ENCODE measurements around the gene BCAR3. TPM values are rescaled to one million over a fixed set of nuclear protein-coding genes. Genes with fewer than 3 reads are reported as not detected.

BCAR3 gene
- total RNA-seq, 1 donor from 2014 or later = 74.8 TPM

DNA sequence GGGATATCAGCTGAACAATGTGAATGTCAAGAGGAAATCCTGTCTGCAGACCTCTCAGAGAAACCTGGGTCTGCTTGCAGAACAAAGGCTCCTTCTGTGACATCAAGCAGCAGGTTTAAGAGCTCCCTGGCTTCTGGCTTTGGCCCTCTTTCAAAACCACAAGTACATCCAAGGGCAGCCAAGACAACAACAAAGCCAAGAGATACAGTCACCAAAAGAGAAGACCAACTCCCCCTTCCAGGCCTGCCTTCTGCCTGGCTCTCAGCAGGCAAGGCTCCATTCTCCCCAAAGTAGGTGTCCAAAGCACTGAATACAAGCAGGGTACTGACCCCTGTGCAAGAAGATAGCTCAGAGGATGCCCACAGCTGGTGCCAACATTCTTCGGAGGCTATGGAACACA lies 11.5 kb downstream of the BCAR3 start:
- DNase-seq (ENCODE audit: low read depth) = no peak
- TF ChIP-seq, protein P1, sequence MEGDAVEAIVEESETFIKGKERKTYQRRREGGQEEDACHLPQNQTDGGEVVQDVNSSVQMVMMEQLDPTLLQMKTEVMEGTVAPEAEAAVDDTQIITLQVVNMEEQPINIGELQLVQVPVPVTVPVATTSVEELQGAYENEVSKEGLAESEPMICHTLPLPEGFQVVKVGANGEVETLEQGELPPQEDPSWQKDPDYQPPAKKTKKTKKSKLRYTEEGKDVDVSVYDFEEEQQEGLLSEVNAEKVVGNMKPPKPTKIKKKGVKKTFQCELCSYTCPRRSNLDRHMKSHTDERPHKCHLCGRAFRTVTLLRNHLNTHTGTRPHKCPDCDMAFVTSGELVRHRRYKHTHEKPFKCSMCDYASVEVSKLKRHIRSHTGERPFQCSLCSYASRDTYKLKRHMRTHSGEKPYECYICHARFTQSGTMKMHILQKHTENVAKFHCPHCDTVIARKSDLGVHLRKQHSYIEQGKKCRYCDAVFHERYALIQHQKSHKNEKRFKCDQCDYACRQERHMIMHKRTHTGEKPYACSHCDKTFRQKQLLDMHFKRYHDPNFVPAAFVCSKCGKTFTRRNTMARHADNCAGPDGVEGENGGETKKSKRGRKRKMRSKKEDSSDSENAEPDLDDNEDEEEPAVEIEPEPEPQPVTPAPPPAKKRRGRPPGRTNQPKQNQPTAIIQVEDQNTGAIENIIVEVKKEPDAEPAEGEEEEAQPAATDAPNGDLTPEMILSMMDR (conservative IDR thresholded peaks at IDR 0.05; ENCODE audit: low read depth, low read length) = no peak
- H3K4me3 ChIP-seq (ENCODE audit: low read depth, low read length) = no peak overlapping the region

DNA sequence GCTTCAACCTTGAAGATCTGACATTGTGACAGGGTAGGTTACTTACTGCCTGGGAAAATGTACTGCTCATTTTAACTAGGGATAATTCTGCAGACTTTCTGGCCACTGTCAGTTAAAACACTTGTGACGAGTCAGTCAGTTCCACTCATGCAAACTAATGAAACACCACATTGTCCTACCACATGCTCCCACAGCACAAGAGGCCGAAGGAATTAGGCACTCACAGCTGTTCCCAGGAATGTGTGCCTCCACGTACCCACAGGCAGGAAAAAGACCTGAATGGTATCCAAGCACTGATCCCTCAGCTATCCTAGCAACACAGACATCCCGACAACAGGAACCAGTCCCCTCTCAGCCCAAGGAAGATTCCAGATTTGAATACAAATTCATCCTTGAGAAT lies 12.3 kb downstream of the BCAR3 start:
- DNase-seq (ENCODE audit: low read depth) = no peak
- TF ChIP-seq, protein P1 (conservative IDR thresholded peaks at IDR 0.05; ENCODE audit: low read depth, low read length) = no peak
- H3K4me3 ChIP-seq (ENCODE audit: low read depth, low read length) = no peak overlapping the region

DNA sequence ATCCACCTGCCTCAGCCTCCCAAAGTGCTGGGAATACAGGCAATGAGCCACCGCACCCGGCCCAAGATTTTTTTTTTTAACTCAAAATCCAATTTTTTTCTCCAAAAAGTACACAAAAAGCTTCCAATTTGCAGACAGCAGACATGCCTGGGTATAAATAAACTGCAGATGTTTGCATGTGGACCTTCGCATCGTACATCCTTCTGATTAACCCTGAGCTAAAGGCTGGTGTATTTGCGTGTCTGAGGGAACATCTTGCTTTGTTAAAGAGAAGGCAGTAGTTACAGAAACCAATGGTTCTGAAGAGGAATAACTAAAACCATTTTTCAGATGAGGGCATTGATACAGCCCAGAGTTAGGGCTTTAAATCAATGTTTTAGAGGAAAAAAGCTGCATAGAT lies 12.7 kb downstream of the BCAR3 start:
- DNase-seq (ENCODE audit: low read depth) = no peak
- H3K4me3 ChIP-seq (ENCODE audit: low read depth, low read length) = no peak overlapping the region
- TF ChIP-seq, protein P1 (conservative IDR thresholded peaks at IDR 0.05; ENCODE audit: low read depth, low read length) = no peak

DNA sequence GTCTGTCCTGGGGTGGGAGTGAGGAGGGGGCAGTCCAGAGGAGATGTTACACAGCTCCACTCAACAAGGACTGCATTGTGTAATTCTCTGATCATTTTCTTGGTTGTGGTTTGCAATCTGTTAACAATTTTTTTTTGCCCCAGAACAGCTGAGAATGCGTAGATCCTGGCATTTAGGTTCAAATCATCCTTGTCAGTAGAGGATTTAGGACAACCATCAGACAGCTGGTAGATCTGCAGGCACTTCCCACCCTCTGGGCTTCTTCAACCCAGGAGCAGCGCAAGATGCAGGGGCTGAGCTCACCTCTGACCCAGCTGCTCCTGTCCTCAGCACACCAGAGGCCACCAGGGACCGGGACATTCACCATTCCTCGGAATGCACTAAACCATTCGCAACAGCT lies 13.5 kb downstream of the BCAR3 start:
- TF ChIP-seq, protein P1 (conservative IDR thresholded peaks at IDR 0.05; ENCODE audit: low read depth, low read length) = no peak
- no peak overlapping the region for H3K4me3 ChIP-seq (ENCODE audit: low read depth, low read length)
- DNase-seq (ENCODE audit: low read depth) = no peak

DNA sequence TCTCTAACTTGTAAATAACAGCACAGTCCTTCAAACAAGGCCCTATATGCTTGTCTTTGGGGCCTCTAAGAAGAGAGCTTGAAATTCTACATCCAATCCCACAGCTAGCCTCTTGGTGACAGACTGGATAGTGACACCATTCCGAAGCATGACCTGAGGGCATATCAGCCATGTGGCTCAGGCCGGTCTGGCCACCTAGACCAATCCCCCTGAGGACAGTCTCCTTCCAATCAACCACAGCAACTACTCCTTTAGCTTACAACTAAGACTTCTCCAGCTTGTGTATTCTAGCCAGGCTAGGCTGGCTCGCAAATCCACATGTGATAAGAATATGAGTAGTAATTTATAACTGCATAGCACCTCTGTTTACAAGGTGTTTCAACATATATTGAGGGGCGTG lies 14.0 kb downstream of the BCAR3 start:
- no peak overlapping the region for H3K4me3 ChIP-seq (ENCODE audit: low read depth, low read length)
- TF ChIP-seq, protein P1 (conservative IDR thresholded peaks at IDR 0.05; ENCODE audit: low read depth, low read length) = no peak
- DNase-seq (ENCODE audit: low read depth) = no peak

DNA sequence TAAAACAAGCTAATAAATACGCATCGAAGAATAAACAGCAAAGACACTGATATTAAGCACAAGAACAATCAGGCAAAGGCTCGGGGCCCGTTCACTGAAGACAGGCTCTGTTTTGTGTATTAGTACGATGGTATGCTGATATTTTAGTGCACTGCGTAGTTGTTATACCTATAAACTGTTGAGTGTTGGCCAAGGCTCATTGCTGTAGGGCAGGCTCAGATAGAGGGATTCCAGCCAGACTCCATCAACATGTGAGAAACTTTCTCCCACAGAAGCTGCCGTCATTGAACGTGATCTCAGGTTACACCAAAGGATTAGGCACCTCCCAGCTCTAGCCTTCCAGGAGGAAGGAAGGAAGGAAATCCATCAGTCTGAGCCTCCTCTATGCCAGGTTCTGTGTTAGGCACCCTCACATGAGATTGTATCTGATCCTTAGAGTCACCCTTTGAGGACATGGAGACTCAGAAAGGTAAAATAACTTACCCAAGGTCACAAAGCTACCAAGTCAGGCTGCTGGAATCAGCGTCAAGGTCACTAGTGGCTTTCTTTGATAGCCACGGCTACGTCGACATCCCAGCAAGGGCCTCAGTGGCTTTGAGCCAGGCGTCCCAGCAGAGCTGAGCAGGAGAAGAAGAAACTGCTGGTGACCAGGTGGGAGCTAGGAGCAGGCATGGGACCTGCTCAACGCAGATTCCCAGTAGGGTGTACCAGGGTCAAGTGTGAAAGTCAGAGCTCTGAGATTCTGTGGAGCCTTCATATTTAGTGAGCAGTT lies 14.8 kb downstream of the BCAR3 start:
- DNase-seq (ENCODE audit: low read depth) = no peak
- TF ChIP-seq, protein P1 (conservative IDR thresholded peaks at IDR 0.05; ENCODE audit: low read depth, low read length) = no peak
- no peak overlapping the region for H3K4me3 ChIP-seq (ENCODE audit: low read depth, low read length)

DNA sequence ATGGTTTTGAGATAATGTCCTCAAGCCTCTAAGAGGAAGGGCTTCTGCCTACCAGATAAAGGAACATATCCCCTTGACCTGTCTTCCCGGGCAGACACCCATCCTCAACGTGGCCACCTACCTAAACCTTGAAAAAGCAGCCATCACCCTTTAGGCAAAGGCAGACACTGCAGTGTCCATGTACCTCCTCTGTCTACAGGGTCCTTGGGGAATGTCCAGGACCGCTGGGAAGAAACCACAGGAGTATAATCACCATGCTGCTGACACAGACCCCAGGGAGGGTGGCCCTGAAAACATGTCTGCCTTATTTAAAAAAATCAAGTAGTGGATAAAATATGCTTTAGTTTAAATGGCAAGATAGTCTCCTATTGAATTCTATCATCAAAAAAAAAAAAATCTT lies 16.6 kb downstream of the BCAR3 start:
- H3K4me3 ChIP-seq (ENCODE audit: low read depth, low read length) = no peak overlapping the region
- TF ChIP-seq, protein P1 (conservative IDR thresholded peaks at IDR 0.05; ENCODE audit: low read depth, low read length) = no peak
- DNase-seq (ENCODE audit: low read depth) = no peak
